Measurements from ENCODE around the gene EPS8L3. TPM values are rescaled to one million over a fixed set of nuclear protein-coding genes. Genes with fewer than 3 reads are reported as not detected.

Gene EPS8L3
- total RNA-seq, 1 experiment from 2014 or later = not detected

- DNase-seq (ENCODE audit: low read depth, low spot score) (no peak), ATAC-seq (no peak)
- Histone ChIP-seq H3K27me3 (ENCODE audit: control insufficient read depth, insufficient read depth, low read length) (no peaks in the 10 kb centered on the region), H3K27ac (ENCODE audit: low read length) (no peak overlapping the region), H3K4me1 (ENCODE audit: control insufficient read depth, insufficient read depth, low read length) (no peaks in the 10 kb centered on the region), H3K9me3 (ENCODE audit: control insufficient read depth, insufficient read depth, low read depth, low read length) (peaks cover 2% of the 10 kb centered on the region; the same call in 1 of the 2 replicates), H3K4me3 (ENCODE audit: low read depth in 2 of 2, low read length in 2 of 2) (no peak overlapping the region), H3K36me3 (ENCODE audit: control insufficient read depth, insufficient read depth, low read length) (no peaks in the 10 kb centered on the region)
- ChIA-PET POLR2A (no interaction called here), CTCF (no interaction called here)
- BruUV-seq (replicated peaks) = no TSS peak
- TF ChIP-seq SIN3A (IDR thresholded peaks at IDR 0.05; ENCODE audit: borderline replicate concordance, insufficient read depth, low read depth, low read length) (no peak), POLR2AphosphoS5 (IDR thresholded peaks at IDR 0.05; ENCODE audit: low read depth, low read length) (no peak), TCF7L2 (IDR thresholded peaks at IDR 0.05; ENCODE audit: low read depth, low read length) (no peak)
- TF ChIP-seq, protein P1, sequence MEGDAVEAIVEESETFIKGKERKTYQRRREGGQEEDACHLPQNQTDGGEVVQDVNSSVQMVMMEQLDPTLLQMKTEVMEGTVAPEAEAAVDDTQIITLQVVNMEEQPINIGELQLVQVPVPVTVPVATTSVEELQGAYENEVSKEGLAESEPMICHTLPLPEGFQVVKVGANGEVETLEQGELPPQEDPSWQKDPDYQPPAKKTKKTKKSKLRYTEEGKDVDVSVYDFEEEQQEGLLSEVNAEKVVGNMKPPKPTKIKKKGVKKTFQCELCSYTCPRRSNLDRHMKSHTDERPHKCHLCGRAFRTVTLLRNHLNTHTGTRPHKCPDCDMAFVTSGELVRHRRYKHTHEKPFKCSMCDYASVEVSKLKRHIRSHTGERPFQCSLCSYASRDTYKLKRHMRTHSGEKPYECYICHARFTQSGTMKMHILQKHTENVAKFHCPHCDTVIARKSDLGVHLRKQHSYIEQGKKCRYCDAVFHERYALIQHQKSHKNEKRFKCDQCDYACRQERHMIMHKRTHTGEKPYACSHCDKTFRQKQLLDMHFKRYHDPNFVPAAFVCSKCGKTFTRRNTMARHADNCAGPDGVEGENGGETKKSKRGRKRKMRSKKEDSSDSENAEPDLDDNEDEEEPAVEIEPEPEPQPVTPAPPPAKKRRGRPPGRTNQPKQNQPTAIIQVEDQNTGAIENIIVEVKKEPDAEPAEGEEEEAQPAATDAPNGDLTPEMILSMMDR (IDR thresholded peaks at IDR 0.05) = no peak
- TF ChIP-seq, protein P2, sequence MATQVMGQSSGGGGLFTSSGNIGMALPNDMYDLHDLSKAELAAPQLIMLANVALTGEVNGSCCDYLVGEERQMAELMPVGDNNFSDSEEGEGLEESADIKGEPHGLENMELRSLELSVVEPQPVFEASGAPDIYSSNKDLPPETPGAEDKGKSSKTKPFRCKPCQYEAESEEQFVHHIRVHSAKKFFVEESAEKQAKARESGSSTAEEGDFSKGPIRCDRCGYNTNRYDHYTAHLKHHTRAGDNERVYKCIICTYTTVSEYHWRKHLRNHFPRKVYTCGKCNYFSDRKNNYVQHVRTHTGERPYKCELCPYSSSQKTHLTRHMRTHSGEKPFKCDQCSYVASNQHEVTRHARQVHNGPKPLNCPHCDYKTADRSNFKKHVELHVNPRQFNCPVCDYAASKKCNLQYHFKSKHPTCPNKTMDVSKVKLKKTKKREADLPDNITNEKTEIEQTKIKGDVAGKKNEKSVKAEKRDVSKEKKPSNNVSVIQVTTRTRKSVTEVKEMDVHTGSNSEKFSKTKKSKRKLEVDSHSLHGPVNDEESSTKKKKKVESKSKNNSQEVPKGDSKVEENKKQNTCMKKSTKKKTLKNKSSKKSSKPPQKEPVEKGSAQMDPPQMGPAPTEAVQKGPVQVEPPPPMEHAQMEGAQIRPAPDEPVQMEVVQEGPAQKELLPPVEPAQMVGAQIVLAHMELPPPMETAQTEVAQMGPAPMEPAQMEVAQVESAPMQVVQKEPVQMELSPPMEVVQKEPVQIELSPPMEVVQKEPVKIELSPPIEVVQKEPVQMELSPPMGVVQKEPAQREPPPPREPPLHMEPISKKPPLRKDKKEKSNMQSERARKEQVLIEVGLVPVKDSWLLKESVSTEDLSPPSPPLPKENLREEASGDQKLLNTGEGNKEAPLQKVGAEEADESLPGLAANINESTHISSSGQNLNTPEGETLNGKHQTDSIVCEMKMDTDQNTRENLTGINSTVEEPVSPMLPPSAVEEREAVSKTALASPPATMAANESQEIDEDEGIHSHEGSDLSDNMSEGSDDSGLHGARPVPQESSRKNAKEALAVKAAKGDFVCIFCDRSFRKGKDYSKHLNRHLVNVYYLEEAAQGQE (IDR thresholded peaks at IDR 0.05; ENCODE audit: insufficient read depth in 1 of 2, low read depth in 2 of 2, low read length in 1 of 2) = no peak
- in situ Hi-C loops (cut with HindIII; ENCODE audit: low pct_unique_long_range_greater_than_20kb, low sequenced_read_pairs) = no loop called here
- intact Hi-C loops (cut with micrococcal nuclease; ENCODE audit: unreplicated experiment) = no loop called here
Measured at GRCh38 chr1:109722908-109723691, 40.6 kb downstream of the EPS8L3 start.

GRCh38 chr1:109721971-109722370, 41.8 kb downstream of the EPS8L3 start:
- TF ChIP-seq, protein P1 (IDR thresholded peaks at IDR 0.05) = no peak
- TF ChIP-seq POLR2AphosphoS5 (IDR thresholded peaks at IDR 0.05; ENCODE audit: low read depth, low read length) (no peak), SIN3A (IDR thresholded peaks at IDR 0.05; ENCODE audit: borderline replicate concordance, insufficient read depth, low read depth, low read length) (no peak), TCF7L2 (IDR thresholded peaks at IDR 0.05; ENCODE audit: low read depth, low read length) (no peak)
- TF ChIP-seq, protein P2 (IDR thresholded peaks at IDR 0.05; ENCODE audit: insufficient read depth in 1 of 2, low read depth in 2 of 2, low read length in 1 of 2) = no peak
- H3K36me3 ChIP-seq (ENCODE audit: control insufficient read depth, insufficient read depth, low read length) = no peaks in the 10 kb centered on the region
- POLR2A ChIA-PET = no interaction called here
- BruUV-seq (replicated peaks) = no TSS peak
- H3K9me3 ChIP-seq (ENCODE audit: control insufficient read depth, insufficient read depth, low read depth, low read length) = peaks cover 2% of the 10 kb centered on the region; the same call in 1 of the 2 replicates
- no peak overlapping the region for H3K27ac ChIP-seq (ENCODE audit: low read length)
- H3K4me1 ChIP-seq (ENCODE audit: control insufficient read depth, insufficient read depth, low read length) = no peaks in the 10 kb centered on the region
- no peak for DNase-seq (ENCODE audit: low read depth, low spot score)
- no peak for ATAC-seq
- CTCF ChIA-PET = interaction anchor here (0.6 kb wide), 1 partner anchor 209 kb away, joined by 7 read pairs; no protein-coding TSS in a partner anchor
- intact Hi-C loops (cut with micrococcal nuclease; ENCODE audit: unreplicated experiment) = no loop called here
- H3K4me3 ChIP-seq (ENCODE audit: low read depth in 2 of 2, low read length in 2 of 2) = no peak overlapping the region
- in situ Hi-C loops (cut with HindIII; ENCODE audit: low pct_unique_long_range_greater_than_20kb, low sequenced_read_pairs) = no loop called here
- no peaks in the 10 kb centered on the region for H3K27me3 ChIP-seq (ENCODE audit: control insufficient read depth, insufficient read depth, low read length)
